C4-2B (cell line): ENCODE data around the gene DACT3.

Experiments used
- CTCF ChIP-seq: fragments of 450-650 bp; conservative IDR thresholded peaks from 2 replicates; pipeline ENCODE4 v1.5.1; 2017; ENCODE audit warnings: mild to moderate bottlenecking
- ZFX ChIP-seq: fragments of 450-650 bp; IDR thresholded peaks from 2 replicates; pipeline ENCODE4 v1.6.1; 2017

DNA sequence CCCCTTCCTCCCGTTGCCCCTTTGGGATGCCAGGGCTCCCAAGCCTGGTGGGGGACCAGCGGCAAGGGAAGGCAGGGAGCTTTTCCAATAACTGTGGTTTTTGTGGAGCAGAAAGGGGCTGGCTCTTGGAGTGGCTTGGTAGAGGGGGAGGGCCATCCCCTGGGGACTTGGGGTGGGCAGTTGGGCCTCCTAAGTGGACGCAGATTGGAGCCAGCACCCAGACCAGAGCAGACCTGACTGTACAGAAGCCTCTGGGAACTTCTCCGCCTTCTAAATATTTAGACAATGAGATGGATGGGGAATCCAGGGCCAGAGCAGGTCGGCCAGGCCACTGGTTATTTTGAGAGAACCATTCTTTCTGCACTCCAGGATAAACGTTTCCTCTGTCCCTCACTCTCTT lies 40.3 kb downstream of the DACT3 start:
- no peak for TF ChIP-seq CTCF
- TF ChIP-seq ZFX = no peak
